Thyroid gland (tissue), 4 donors: ENCODE measurements around the gene PANK2. TPM values are rescaled to one million over a fixed set of nuclear protein-coding genes. Genes with fewer than 3 reads are reported as not detected.

Source experiments
- DNase-seq, 2 donors: peaks; one replicate each; pipeline ENCODE4 v3.0.0-alpha.2; 2019
- H3K27ac ChIP-seq, 3 donors: fragments of 200-600 bp; sonication (generic); 1 replicate in 2 of 3; 2 replicates in 1 of 3; pipeline ENCODE4 v1.5.1; 2016 to 2019; ENCODE audit warnings: mild to moderate bottlenecking in 1 of 3, moderate library complexity in 1 of 3
- H3K27me3 ChIP-seq: fragments of 200-600 bp; sonication (generic); one replicate; pipeline ENCODE4 v1.5.1; 2019
- H3K36me3 ChIP-seq, 2 donors: fragments of 200-600 bp; sonication (generic); one replicate each; pipeline ENCODE4 v1.5.1; 2016 to 2019
- H3K4me1 ChIP-seq, 2 donors: fragments of 200-600 bp; sonication (generic); one replicate each; pipeline ENCODE4 v1.5.1; 2017 to 2019
- H3K4me3 ChIP-seq, 3 donors: fragments of 200-600 bp; sonication (generic); replicated peaks in 1 of 3; 1 replicate in 2 of 3; 2 replicates in 1 of 3; pipeline ENCODE4 v1.5.1; 2016; ENCODE audit warnings: mild to moderate bottlenecking in 1 of 3
- H3K9me3 ChIP-seq: fragments of 200-600 bp; sonication (generic); one replicate; pipeline ENCODE4 v1.5.1; 2017
- CTCF ChIP-seq, 6 experiments: fragments of 200-600 bp in 3 of 6; fragments of 450-650 bp in 3 of 6; sonication (generic) in 3 of 6; IDR thresholded peaks; one replicate each; pipeline ENCODE4 v1.5.1; 2016 to 2019; ENCODE audit warnings: antibody characterized with exemption in 6 of 6, mild to moderate bottlenecking in 2 of 6, inconsistent platforms in 1 of 6, moderate library complexity in 1 of 6
- POLR2A ChIP-seq, 2 donors: fragments of 450-650 bp; IDR thresholded peaks; one replicate each; pipeline ENCODE4 v1.6.1; 2017; ENCODE audit warnings: antibody characterized with exemption in 2 of 2, mild to moderate bottlenecking in 2 of 2, moderate library complexity in 1 of 2
- WGBS, 2 donors: methylation state at CpG; one replicate each; pipeline ENCODE4 v1.1.5; 2017; 5-methylcytosine and 5-hydroxymethylcytosine counted together
- intact Hi-C: fragments of 100-400 bp; cut with DNase I; formaldehyde crosslinking; loops from one replicate; pipeline ENCODE4 v1.15.1; 2023
- total RNA-seq, 4 donors: library from RNA; depleted of rRNA; stranded (reverse); fragments of >200 nt; gene quantifications; one replicate each; pipeline ENCODE4 v1.2.3, GENCODE V29; 2016

PANK2 gene
- total RNA-seq, 4 donors from 2014 or later: 52.3 to 63.4 (median 61.4) TPM

- H3K4me3 ChIP-seq: no peak overlapping the region
- H3K4me1 ChIP-seq: peaks cover 47 to 72% of the 10 kb centered on the region in 2 donors
- H3K9me3 ChIP-seq: no peaks in the 10 kb centered on the region
- peak overlapping the region; percentile 75 to 79 (median 79) for H3K27ac ChIP-seq
- TF ChIP-seq POLR2A (IDR thresholded peaks at IDR 0.05) (no peak), CTCF (IDR thresholded peaks at IDR 0.05) (no peak)
- WGBS, 2 donors: 47 to 54% methylated on average over 4 of the region's 4 CpGs
- no peaks in the 10 kb centered on the region for H3K36me3 ChIP-seq
- intact Hi-C loops: no loop called here
- DNase-seq: no peak
- no peaks in the 10 kb centered on the region for H3K27me3 ChIP-seq
Measured at GRCh38 chr20:3932277-3932676, 43.1 kb downstream of the PANK2 start.

- H3K36me3 ChIP-seq: no peaks in the 10 kb centered on the region
- peak overlapping the region; percentile 75 to 79 (median 79) for H3K27ac ChIP-seq
- H3K4me3 ChIP-seq: no peak overlapping the region
- no peak for DNase-seq
- H3K27me3 ChIP-seq: no peaks in the 10 kb centered on the region
- TF ChIP-seq POLR2A (IDR thresholded peaks at IDR 0.05) (no peak), CTCF (IDR thresholded peaks at IDR 0.05) (no peak)
- H3K9me3 ChIP-seq: no peaks in the 10 kb centered on the region
- H3K4me1 ChIP-seq: peaks cover 47 to 72% of the 10 kb centered on the region in 2 donors
- intact Hi-C loops: no loop called here
- WGBS, 2 donors: 59 to 60% methylated on average over 6 of the region's 6 CpGs
Measured at GRCh38 chr20:3932681-3933080, 43.5 kb downstream of the PANK2 start.

- peaks cover 47 to 70% of the 10 kb centered on the region in 2 donors for H3K4me1 ChIP-seq
- H3K27ac ChIP-seq: peak overlapping the region; percentile 75 to 79 (median 79)
- 65 to 85% methylated on average over 4 of the region's 4 CpGs for WGBS, 2 donors
- H3K36me3 ChIP-seq: no peaks in the 10 kb centered on the region
- TF ChIP-seq POLR2A (IDR thresholded peaks at IDR 0.05): no peak
- TF ChIP-seq CTCF (IDR thresholded peaks at IDR 0.05): no peak
- DNase-seq: no peak
- H3K9me3 ChIP-seq: no peaks in the 10 kb centered on the region
- intact Hi-C loops: no loop called here
- H3K4me3 ChIP-seq: no peak overlapping the region
- no peaks in the 10 kb centered on the region for H3K27me3 ChIP-seq
Measured at GRCh38 chr20:3933218-3933617, 44.0 kb downstream of the PANK2 start.

GRCh38 chr20:3934624-3935023, 45.4 kb downstream of the PANK2 start:
- H3K36me3 ChIP-seq: no peaks in the 10 kb centered on the region
- TF ChIP-seq POLR2A (IDR thresholded peaks at IDR 0.05) (no peak), CTCF (IDR thresholded peaks at IDR 0.05) (no peak)
- H3K4me3 ChIP-seq: no peak overlapping the region
- intact Hi-C loops: no loop called here
- no peaks in the 10 kb centered on the region for H3K9me3 ChIP-seq
- WGBS, 2 donors: 56% methylated on average over 5 of the region's 5 CpGs
- peaks cover 47 to 64% of the 10 kb centered on the region in 2 donors for H3K4me1 ChIP-seq
- H3K27ac ChIP-seq: peak overlapping the region; percentile 79 to 86 (median 81)
- H3K27me3 ChIP-seq: no peaks in the 10 kb centered on the region
- peak; percentile 67 to 70 for DNase-seq

GRCh38 chr20:3935295-3935955, 46.2 kb downstream of the PANK2 start:
- no peaks in the 10 kb centered on the region for H3K9me3 ChIP-seq
- peak in 1 of 2 donors; percentile 60 for DNase-seq
- H3K4me1 ChIP-seq: peaks cover 42 to 56% of the 10 kb centered on the region in 2 donors
- H3K4me3 ChIP-seq: no peak overlapping the region
- intact Hi-C loops: no loop called here
- no peaks in the 10 kb centered on the region for H3K36me3 ChIP-seq
- no peaks in the 10 kb centered on the region for H3K27me3 ChIP-seq
- TF ChIP-seq CTCF (IDR thresholded peaks at IDR 0.05): no peak
- no peak for TF ChIP-seq POLR2A (IDR thresholded peaks at IDR 0.05)
- H3K27ac ChIP-seq: peak overlapping the region; percentile 79 to 86 (median 81)
- WGBS, 2 donors: 57 to 74% methylated on average over 5 to 6 of the region's 6 CpGs
